Measurements from ENCODE around the gene BEND3. TPM values are rescaled to one million over a fixed set of nuclear protein-coding genes. Genes with fewer than 3 reads are reported as not detected.

Gene BEND3
- total and polyA plus RNA-seq, 2 of the 8 experiments (the other 6 are each of a cell fraction or from before 2014, with no cell fraction given) = 25.2 to 38.8 TPM

DNA sequence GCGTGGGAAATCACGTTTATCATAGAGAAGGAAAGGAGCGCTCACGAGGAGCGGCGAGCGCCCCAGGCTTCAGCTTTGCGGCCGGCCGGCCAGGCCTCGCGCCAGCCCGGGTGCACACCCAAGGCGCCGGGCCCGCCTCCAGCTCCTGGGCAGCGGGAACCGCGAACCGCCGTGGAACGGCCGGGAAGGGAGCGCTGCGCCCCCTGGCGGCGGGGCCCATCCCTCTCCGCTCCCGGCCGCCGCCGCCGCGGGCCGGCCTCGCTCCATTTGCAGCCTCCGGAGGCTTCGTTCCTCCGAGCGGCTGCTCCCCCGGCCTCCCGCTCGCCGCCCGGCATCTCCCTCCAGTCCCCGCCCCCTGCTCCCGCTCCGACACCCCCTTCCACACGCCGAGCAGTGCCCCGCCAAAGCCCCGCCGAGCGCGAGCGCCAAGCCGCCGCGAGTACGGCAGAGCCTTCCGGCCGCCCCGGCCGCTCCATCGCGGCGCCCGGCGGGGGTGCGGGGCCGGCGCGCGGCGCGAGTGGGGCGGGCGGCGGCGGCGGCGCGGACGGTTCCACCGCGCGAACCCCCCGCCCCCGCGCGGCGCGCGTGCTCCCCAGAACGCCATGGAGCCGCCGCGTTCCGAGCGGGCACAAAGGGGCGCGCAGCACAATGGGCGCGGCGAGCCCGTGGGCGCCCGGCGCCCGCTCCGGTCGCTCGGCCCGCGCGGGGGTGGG lies 946 bp downstream of the BEND3 start (continued):
- TF ChIP-seq ASH2L (IDR thresholded peaks at IDR 0.05; ENCODE audit: low read length) (peak; percentile 15), SRF (IDR thresholded peaks at IDR 0.05; ENCODE audit: low read depth, low read length) (0 out of 2 replicates have a peak, but pooled peaks have one; percentile 5), NRF1 (IDR thresholded peaks at IDR 0.05; ENCODE audit: low read depth, low read length) (no peak), RFX5 (IDR thresholded peaks at IDR 0.05; ENCODE audit: borderline replicate concordance, low read depth, low read length) (no peak), CEBPB (IDR thresholded peaks at IDR 0.05; ENCODE audit: low read depth, low read length) (no peak), GABPA (IDR thresholded peaks at IDR 0.05; ENCODE audit: borderline replicate concordance, insufficient read depth, low read length) (no peak), SIRT6 (IDR thresholded peaks at IDR 0.05; ENCODE audit: low read length) (no peak), KDM1A (IDR thresholded peaks at IDR 0.05; ENCODE audit: borderline replicate concordance, low read length) (no peak), GTF2F1 (IDR thresholded peaks at IDR 0.05; ENCODE audit: borderline replicate concordance, low read depth, low read length) (no peak), RBBP5 (IDR thresholded peaks at IDR 0.05; ENCODE audit: borderline replicate concordance, low read depth, low read length) (peak; percentile 84; the same call in 1 of the 2 replicates), POU5F1 (IDR thresholded peaks at IDR 0.05; ENCODE audit: low read depth, low read length) (no peak), CHD2 (IDR thresholded peaks at IDR 0.05; ENCODE audit: low read length) (no peak), EZH2 (IDR thresholded peaks at IDR 0.05; ENCODE audit: low read depth, low read length, severe bottlenecking) (no peak), TCF12 (IDR thresholded peaks at IDR 0.05; ENCODE audit: low read depth, low read length) (no peak), KDM5A (IDR thresholded peaks at IDR 0.05; ENCODE audit: low read length) (no peak)
- TF ChIP-seq, protein P1, sequence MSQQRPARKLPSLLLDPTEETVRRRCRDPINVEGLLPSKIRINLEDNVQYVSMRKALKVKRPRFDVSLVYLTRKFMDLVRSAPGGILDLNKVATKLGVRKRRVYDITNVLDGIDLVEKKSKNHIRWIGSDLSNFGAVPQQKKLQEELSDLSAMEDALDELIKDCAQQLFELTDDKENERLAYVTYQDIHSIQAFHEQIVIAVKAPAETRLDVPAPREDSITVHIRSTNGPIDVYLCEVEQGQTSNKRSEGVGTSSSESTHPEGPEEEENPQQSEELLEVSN (IDR thresholded peaks at IDR 0.05) = no peak
- TF ChIP-seq, protein P2, sequence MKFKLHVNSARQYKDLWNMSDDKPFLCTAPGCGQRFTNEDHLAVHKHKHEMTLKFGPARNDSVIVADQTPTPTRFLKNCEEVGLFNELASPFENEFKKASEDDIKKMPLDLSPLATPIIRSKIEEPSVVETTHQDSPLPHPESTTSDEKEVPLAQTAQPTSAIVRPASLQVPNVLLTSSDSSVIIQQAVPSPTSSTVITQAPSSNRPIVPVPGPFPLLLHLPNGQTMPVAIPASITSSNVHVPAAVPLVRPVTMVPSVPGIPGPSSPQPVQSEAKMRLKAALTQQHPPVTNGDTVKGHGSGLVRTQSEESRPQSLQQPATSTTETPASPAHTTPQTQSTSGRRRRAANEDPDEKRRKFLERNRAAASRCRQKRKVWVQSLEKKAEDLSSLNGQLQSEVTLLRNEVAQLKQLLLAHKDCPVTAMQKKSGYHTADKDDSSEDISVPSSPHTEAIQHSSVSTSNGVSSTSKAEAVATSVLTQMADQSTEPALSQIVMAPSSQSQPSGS (IDR thresholded peaks at IDR 0.05; ENCODE audit: low read length) = no peak
- TF ChIP-seq, protein P3, sequence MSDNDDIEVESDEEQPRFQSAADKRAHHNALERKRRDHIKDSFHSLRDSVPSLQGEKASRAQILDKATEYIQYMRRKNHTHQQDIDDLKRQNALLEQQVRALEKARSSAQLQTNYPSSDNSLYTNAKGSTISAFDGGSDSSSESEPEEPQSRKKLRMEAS (IDR thresholded peaks at IDR 0.05) = peak; percentile 37; the same call in 1 of the 2 replicates
